ENCODE results near the gene B9D2.
A peak's percentile ranks its signal among the peaks of the same experiment; 100 is the strongest.
"Not testable (repeated sequence)": the region's sequence is repeated elsewhere in the genome, so short reads cannot be mapped to it uniquely, and the experiment has no call there.

B9D2 gene

GRCh38 chr19:41384351-41384750 lies 20.4 kb upstream of the B9D2 start:
- no peak for ATAC-seq
- no peak for TF ChIP-seq CREB5 (CRISPR knock-in tag; IDR thresholded peaks at IDR 0.05; ENCODE audit: low read depth)
- no peak for TF ChIP-seq TCF4 (CRISPR knock-in tag; IDR thresholded peaks at IDR 0.05; ENCODE audit: borderline replicate concordance)
- no peak for TF ChIP-seq ZC3H10 (CRISPR knock-in tag; IDR thresholded peaks at IDR 0.05)
- TF ChIP-seq CSDC2 (CRISPR knock-in tag; IDR thresholded peaks at IDR 0.05): no peak

GRCh38 chr19:41381536-41381935 lies 17.6 kb upstream of the B9D2 start:
- ATAC-seq: not testable (repeated sequence)

- ATAC-seq: no peak
- TF ChIP-seq ZC3H10 (CRISPR knock-in tag; IDR thresholded peaks at IDR 0.05) (no peak), ZNF565 (CRISPR knock-in tag; conservative IDR thresholded peaks at IDR 0.05; ENCODE audit: low read depth) (no peak), ZNF8 (CRISPR knock-in tag; IDR thresholded peaks at IDR 0.05) (no peak), CSRNP3 (CRISPR knock-in tag; IDR thresholded peaks at IDR 0.05) (no peak), PATZ1 (CRISPR knock-in tag; IDR thresholded peaks at IDR 0.05; ENCODE audit: borderline replicate concordance) (no peak), OSR1 (CRISPR knock-in tag; IDR thresholded peaks at IDR 0.05) (no peak)
These were observed 14.2 kb upstream of the B9D2 start for GRCh38 chr19:41377977-41378709.

GRCh38 chr19:41376998-41377365 lies 13.0 kb upstream of the B9D2 start:
- TF ChIP-seq RARB (CRISPR knock-in tag; IDR thresholded peaks at IDR 0.05) (no peak), ZC3H10 (CRISPR knock-in tag; IDR thresholded peaks at IDR 0.05) (no peak), ISL1 (CRISPR knock-in tag; IDR thresholded peaks at IDR 0.05) (no peak), ARNTL (CRISPR knock-in tag; IDR thresholded peaks at IDR 0.05; ENCODE audit: borderline replicate concordance, low read depth) (no peak), CSRNP3 (CRISPR knock-in tag; IDR thresholded peaks at IDR 0.05) (no peak), ZNF565 (CRISPR knock-in tag; conservative IDR thresholded peaks at IDR 0.05; ENCODE audit: low read depth) (no peak), CSDC2 (CRISPR knock-in tag; IDR thresholded peaks at IDR 0.05) (no peak), TOX (CRISPR knock-in tag; IDR thresholded peaks at IDR 0.05; ENCODE audit: borderline replicate concordance) (no peak), GLIS3 (CRISPR knock-in tag; IDR thresholded peaks at IDR 0.05) (no peak), PATZ1 (CRISPR knock-in tag; IDR thresholded peaks at IDR 0.05; ENCODE audit: borderline replicate concordance) (no peak)
- no peak; the same call in 2 of the 3 replicates for ATAC-seq

GRCh38 chr19:41376241-41376997 lies 12.5 kb upstream of the B9D2 start, which contains the start of gene TMEM91:
Gene TMEM91 (plus strand): TSS chr19:41376533. CDS start chr19:41378310, 1,777 bp downstream.
- peak; percentile 15; the same call in 1 of the 3 replicates for ATAC-seq
- no peak for TF ChIP-seq CREB5 (CRISPR knock-in tag; IDR thresholded peaks at IDR 0.05; ENCODE audit: low read depth)
- TF ChIP-seq CSDC2 (CRISPR knock-in tag; IDR thresholded peaks at IDR 0.05): no peak
- no peak for TF ChIP-seq POU6F1 (CRISPR knock-in tag; IDR thresholded peaks at IDR 0.05; ENCODE audit: borderline replicate concordance, low read depth)
- no peak for TF ChIP-seq ZNF8 (CRISPR knock-in tag; IDR thresholded peaks at IDR 0.05)
- TF ChIP-seq GLIS3 (CRISPR knock-in tag; IDR thresholded peaks at IDR 0.05): no peak
- no peak for TF ChIP-seq ZC3H10 (CRISPR knock-in tag; IDR thresholded peaks at IDR 0.05)
- TF ChIP-seq ISL1 (CRISPR knock-in tag; IDR thresholded peaks at IDR 0.05): no peak
- TF ChIP-seq TOX (CRISPR knock-in tag; IDR thresholded peaks at IDR 0.05; ENCODE audit: borderline replicate concordance): no peak

Measured in SK-N-SH treated with all-trans-retinoic acid at 6 μM for 48 hours (cell line).